K562 (cell line): ENCODE measurements around the gene ECM1. TPM values are rescaled to one million over a fixed set of nuclear protein-coding genes. Genes with fewer than 3 reads are reported as not detected.

Source experiments
- ATAC-seq: fragments of 200-7000 bp; cut with Tn5 transposase; 3 replicates; pipeline ENCODE4 v1.9.1; 2020; ENCODE audit warnings: moderate library complexity
- BruUV-seq: library from RNA; stranded (reverse); fragments of 400-500 nt; replicated peaks from 2 replicates; lab custom pipeline; 2021; lab: Mats Ljungman, UMichigan
- CTCF ChIA-PET: fragments of 300-600 bp; formaldehyde crosslinking; extraction: SDS; loops from one replicate; lab custom pipeline; 2021; ENCODE audit warnings: low intra/inter-chr PET ratio; lab: Yijun Ruan, JAX
- POLR2A ChIA-PET: fragments of 300-600, 350-650 bp; sonication (Branson Sonifier 250); formaldehyde crosslinking; extraction: SDS; loops from one replicate; lab custom pipeline; 2021; ENCODE audit warnings: antibody characterized with exemption, inconsistent platforms; lab: Yijun Ruan, JAX
- DNase-seq, 4 experiments: peaks; one replicate each; pipeline versions ENCODE4 v3.0.0 to v3.0.0-alpha.2; 2011 to 2018; ENCODE audit warnings: low spot score in 3 of 4, mixed read lengths in 3 of 4; ENCODE audit errors: extremely low read depth in 1 of 4
- FAIRE-seq: peaks from 2 replicates; lab custom pipeline; 2011; peaks lifted over from hg19 to GRCh38; lab: Jason Lieb, UNC
- H2AFZ ChIP-seq: 2 replicates; pipeline ENCODE4 v1.6.0; 2011; ENCODE audit warnings: low read depth, low read length, control low read depth, inconsistent platforms
- H3K27ac ChIP-seq: fragments of 200-600 bp; 3 replicates; pipeline ENCODE4 v1.8.0; 2011; ENCODE audit warnings: low read depth, mild to moderate bottlenecking, control low read depth, inconsistent platforms, low read length, moderate library complexity, mixed read lengths; ENCODE audit errors: extremely low read depth
- H3K27me3 ChIP-seq, 2 experiments: fragments of 300-600 bp in 1 of 2; 2 replicates in 1 of 2; 3 replicates in 1 of 2; pipeline versions ENCODE4 v1.6.0 to v1.8.0; 2011; ENCODE audit warnings: inconsistent platforms in 2 of 2, low read length in 2 of 2, mild to moderate bottlenecking in 1 of 2, mixed read lengths in 1 of 2, moderate library complexity in 1 of 2; ENCODE audit not compliant: control insufficient read depth in 2 of 2, insufficient read depth in 2 of 2
- H3K36me3 ChIP-seq: fragments of 300-600 bp; 3 replicates; pipeline ENCODE4 v1.8.0; 2011; ENCODE audit warnings: mild to moderate bottlenecking, low read length, inconsistent platforms; ENCODE audit not compliant: control insufficient read depth, insufficient read depth
- H3K4me1 ChIP-seq, 2 experiments: fragments of 200-600 bp in 1 of 2; replicated peaks in 1 of 2; 2 replicates in 1 of 2; 3 replicates in 1 of 2; pipeline versions ENCODE4 v1.5.1 to v1.8.0; 2011; ENCODE audit warnings: inconsistent platforms in 2 of 2, low read length in 2 of 2, mild to moderate bottlenecking in 1 of 2, mixed read lengths in 1 of 2, moderate library complexity in 1 of 2; ENCODE audit not compliant: control insufficient read depth in 2 of 2, insufficient read depth in 2 of 2
- H3K4me2 ChIP-seq: 2 replicates; pipeline ENCODE4 v1.6.1; 2011; ENCODE audit warnings: low read length, control low read depth, inconsistent platforms, mixed read lengths; ENCODE audit not compliant: insufficient read depth
- H3K4me3 ChIP-seq: fragments of 200-600 bp; sonication (generic), shearing (Covaris generic); 2 replicates; pipeline ENCODE4 v1.5.1; 2016; ENCODE audit warnings: control low read depth, inconsistent platforms
- H3K79me2 ChIP-seq: fragments of 200-600 bp; 3 replicates; pipeline ENCODE4 v1.8.0; 2011; ENCODE audit warnings: low read length, inconsistent platforms; ENCODE audit not compliant: control insufficient read depth, insufficient read depth
- H3K9ac ChIP-seq, 2 experiments: 2 replicates each; pipeline versions ENCODE4 v1.6.0 to v1.6.1; 2011; ENCODE audit warnings: low read depth in 2 of 2, low read length in 2 of 2, control low read depth in 1 of 2, inconsistent platforms in 1 of 2, mild to moderate bottlenecking in 1 of 2, mixed read lengths in 1 of 2; ENCODE audit not compliant: insufficient read depth in 1 of 2
- H3K9me1 ChIP-seq: one replicate; pipeline ENCODE4 v1.6.0; 2011; ENCODE audit warnings: inconsistent platforms, mild to moderate bottlenecking, low read length, moderate library complexity; ENCODE audit not compliant: control insufficient read depth, insufficient read depth
- H3K9me3 ChIP-seq: replicated peaks from 2 replicates; pipeline ENCODE4 v1.5.1; 2011; ENCODE audit warnings: low read depth, low read length, inconsistent platforms; ENCODE audit not compliant: control insufficient read depth, insufficient read depth
- H4K20me1 ChIP-seq: replicated peaks from 2 replicates; pipeline ENCODE4 v1.6.1; 2011; ENCODE audit warnings: low read length, inconsistent platforms, mixed read lengths; ENCODE audit not compliant: control insufficient read depth, insufficient read depth
- ATF6 ChIP-seq: sonication (generic); formaldehyde crosslinking; IDR thresholded peaks from 2 replicates; pipeline ENCODE4 v1.4.0; 2020; ENCODE audit warnings: mild to moderate bottlenecking, missing genetic modification reagents
- ERF ChIP-seq: fragments of 450-650 bp; formaldehyde crosslinking; IDR thresholded peaks from 2 replicates; pipeline ENCODE4 v1.4.0; 2020; ENCODE audit warnings: mild to moderate bottlenecking, mixed read lengths
- ETV6 ChIP-seq, 3 experiments: fragments of 150-350 bp in 1 of 3; sonication (generic) in 1 of 3; formaldehyde crosslinking in 1 of 3; IDR thresholded peaks; 2 replicates each; pipeline versions ENCODE4 v1.6.1 to v1.8.0; 2014 to 2022; ENCODE audit warnings: borderline replicate concordance in 2 of 3, low read depth in 2 of 3, antibody characterized with exemption in 1 of 3, low read length in 1 of 3, mild to moderate bottlenecking in 1 of 3, missing genetic modification reagents in 1 of 3
- GTF2A2 ChIP-seq: IDR thresholded peaks from 2 replicates; pipeline ENCODE4 v1.6.1; 2016; ENCODE audit warnings: mild to moderate bottlenecking, missing genetic modification characterization, missing compliant biosample characterization
- MEF2A ChIP-seq: IDR thresholded peaks from 2 replicates; pipeline ENCODE4 v1.6.1; 2011; ENCODE audit warnings: low read depth, mild to moderate bottlenecking, low read length, moderate library complexity; ENCODE audit not compliant: control insufficient read depth
- NR2C2 ChIP-seq, 2 experiments: fragments of 200-800 bp in 1 of 2; sonication (Bioruptor generic) in 1 of 2; sonication (generic) in 1 of 2; formaldehyde crosslinking in 1 of 2; IDR thresholded peaks; 2 replicates each; pipeline versions ENCODE4 v1.6.1 to v1.8.0; 2016 to 2022; ENCODE audit warnings: mild to moderate bottlenecking in 1 of 2, missing compliant biosample characterization in 1 of 2, missing genetic modification characterization in 1 of 2, missing genetic modification reagents in 1 of 2
- NR2F6 ChIP-seq: fragments of 450-650 bp; formaldehyde crosslinking; IDR thresholded peaks from 2 replicates; pipeline ENCODE4 v1.4.0; 2020; ENCODE audit warnings: mild to moderate bottlenecking
- PRDM10 ChIP-seq: fragments of 450-650 bp; IDR thresholded peaks from 2 replicates; pipeline ENCODE4 v1.6.1; 2018; ENCODE audit not compliant: partially characterized antibody
- SPI1 ChIP-seq: IDR thresholded peaks from 2 replicates; pipeline ENCODE4 v1.6.1; 2011; ENCODE audit warnings: low read depth, low read length, control low read depth, borderline replicate concordance
- TRIM28 ChIP-seq: fragments of 450-650 bp; IDR thresholded peaks from 2 replicates; pipeline ENCODE4 v1.6.1; 2017
- XRCC5 ChIP-seq: fragments of 200-400 bp; formaldehyde crosslinking; IDR thresholded peaks from 2 replicates; pipeline ENCODE4 v1.6.1; 2017; ENCODE audit warnings: low read depth, mild to moderate bottlenecking, low read length
- ZNF699 ChIP-seq: fragments of 250-450 bp; sonication (Bioruptor Pico); IDR thresholded peaks from 2 replicates; pipeline ENCODE4 v1.8.0; 2021; ENCODE audit warnings: mild to moderate bottlenecking, moderate library complexity; ENCODE audit not compliant: insufficient replicate concordance
- WGBS: fragments of 100-300 bp; shearing (Covaris generic); methylation state at CpG from one replicate; pipeline ENCODE4 v1.1.6; 2016; ENCODE audit warnings: low coverage, mixed read lengths; ENCODE audit not compliant: insufficient coverage; ENCODE audit errors: missing lambda C conversion rate; 5-methylcytosine and 5-hydroxymethylcytosine counted together
- in situ Hi-C: fragments of 300-500 bp; cut with MboI; formaldehyde crosslinking; loops from 4 replicates; pipeline ENCODE4 v1.15.0; 2018; ENCODE audit warnings: inconsistent platforms, mixed read lengths
- intact Hi-C: fragments of 100-400 bp; cut with micrococcal nuclease; formaldehyde crosslinking; loops from 2 replicates; pipeline ENCODE4 v1.14.2; 2022
- polyA plus RNA-seq, 8 experiments: library from polyadenylated mRNA; depleted of rRNA in 4 of 8; stranded (reverse) in 5 of 8; unstranded in 3 of 8; fragments of >200 nt; fragmentation: Nextera tagmentation in 2 of 8; fragmentation: Illumina TruSeq in 1 of 8; extraction: Ambion mirVana in 2 of 8; extraction: Trizol in 1 of 8; gene quantifications; 2 replicates each; pipeline versions ENCODE4 v1.2.1 to v1.2.3, GENCODE V29; 2011 to 2014; ENCODE audit warnings: inconsistent platforms in 1 of 8, missing spikeins in 1 of 8
- total RNA-seq, 7 experiments: library from RNA; depleted of rRNA in 6 of 7; stranded (reverse); fragments of >200 nt in 6 of 7; fragmentation: Illumina TruSeq in 2 of 7; extraction: Trizol in 2 of 7; gene quantifications; 2 replicates each; pipeline versions ENCODE4 v1.2.1 to v1.2.3, GENCODE V29; 2011 to 2021; ENCODE audit warnings: low replicate concordance in 1 of 7

Gene ECM1
- total and polyA plus RNA-seq, 9 of the 15 experiments (the other 6 are each of a cell fraction or from before 2014, with no cell fraction given): 6.6 to 52.2 (median 12.8) TPM

- peak overlapping the region in 1 of 2 experiments; percentile 33; a peak in 1 of 4 replicates for H3K9ac ChIP-seq
- no peaks in the 10 kb centered on the region for H4K20me1 ChIP-seq
- POLR2A ChIA-PET: interaction anchor here (0.6 to 0.7 kb wide), 4 partner anchors 87 to 1119 kb away, joined by 3 to 6 read pairs (median 4); no protein-coding TSS in a partner anchor
- in situ Hi-C loops (no loop called here), intact Hi-C loops (no loop called here)
- peak; percentile 64 for ATAC-seq
- no peak overlapping the region for H2AFZ ChIP-seq
- TF ChIP-seq TRIM28: no peak
- no peak for TF ChIP-seq MEF2A
- TF ChIP-seq ETV6 (IDR thresholded peaks at IDR 0.05; ENCODE audit: borderline replicate concordance in 1 of 2, low read depth in 2 of 2, low read length in 1 of 2): no peak
- no peak for TF ChIP-seq ETV6 (CRISPR knock-in tag; IDR thresholded peaks at IDR 0.05; ENCODE audit: borderline replicate concordance)
- TF ChIP-seq PRDM10: peak; percentile 23
- TF ChIP-seq NR2C2 (CRISPR knock-in tag; IDR thresholded peaks at IDR 0.05): no peak
- no peak for TF ChIP-seq NR2C2 (tag; IDR thresholded peaks at IDR 0.05)
- 0 out of 2 replicates have a peak, but pooled peaks have one; percentile 11 for TF ChIP-seq SPI1
- TF ChIP-seq GTF2A2 (tag): no peak
- no peak for TF ChIP-seq XRCC5
- no peak for TF ChIP-seq ERF (CRISPR knock-in tag)
- TF ChIP-seq ZNF699 (CRISPR knock-in tag): no peak
- no peak for TF ChIP-seq NR2F6
- no peak for TF ChIP-seq ATF6
- DNase-seq: no peak
- H3K4me3 ChIP-seq: no peak overlapping the region
- no TSS peak for BruUV-seq
- H3K36me3 ChIP-seq: peaks cover 14% of the 10 kb centered on the region; the same call in 1 of the 3 replicates
- H3K9me1 ChIP-seq: no peaks in the 10 kb centered on the region
- CTCF ChIA-PET: no interaction called here
- no peak for FAIRE-seq
- 50% methylated on average over 1 of the region's 1 CpG for WGBS
- peaks cover 4 to 24% of the 10 kb centered on the region in 2 experiments for H3K4me1 ChIP-seq
- H3K27me3 ChIP-seq: no peaks in the 10 kb centered on the region
- H3K4me2 ChIP-seq: no peak overlapping the region
- H3K9me3 ChIP-seq: no peaks in the 10 kb centered on the region
- no peaks in the 10 kb centered on the region for H3K79me2 ChIP-seq
- H3K27ac ChIP-seq: 0 out of 3 replicates have a peak overlapping the region, but pooled peaks have one; percentile 5
These were observed 30.6 kb upstream of the ECM1 start for GRCh38 chr1:150477320-150477719.
